Measurements from ENCODE around the gene LAMB1. TPM values are rescaled to one million over a fixed set of nuclear protein-coding genes. Genes with fewer than 3 reads are reported as not detected.

LAMB1 gene
- total and polyA plus RNA-seq, 2 of the 13 experiments (the other 11 are each of a cell fraction or from before 2014, with no cell fraction given), result 109 to 124 TPM

DNA sequence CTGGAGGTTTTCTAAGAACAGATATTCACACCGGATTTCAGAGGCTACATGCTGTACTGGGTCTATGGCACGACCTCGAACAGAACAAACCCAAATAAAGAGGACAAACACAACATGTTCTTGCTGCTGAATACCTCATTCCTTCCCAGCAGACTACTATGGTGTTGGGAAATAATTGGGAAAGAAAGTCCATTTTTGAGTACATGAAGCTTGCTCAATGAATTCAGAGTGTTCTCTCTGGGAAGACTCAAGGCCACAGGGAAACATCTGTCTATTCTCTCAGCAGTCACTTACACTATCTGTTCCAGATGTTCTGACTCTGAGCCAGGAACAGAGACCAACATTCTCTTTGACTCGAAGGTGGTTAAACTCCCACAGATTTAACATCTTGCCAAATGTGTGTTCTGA is 30.9 kb downstream of the LAMB1 start (continued):
- TF ChIP-seq, protein P1, sequence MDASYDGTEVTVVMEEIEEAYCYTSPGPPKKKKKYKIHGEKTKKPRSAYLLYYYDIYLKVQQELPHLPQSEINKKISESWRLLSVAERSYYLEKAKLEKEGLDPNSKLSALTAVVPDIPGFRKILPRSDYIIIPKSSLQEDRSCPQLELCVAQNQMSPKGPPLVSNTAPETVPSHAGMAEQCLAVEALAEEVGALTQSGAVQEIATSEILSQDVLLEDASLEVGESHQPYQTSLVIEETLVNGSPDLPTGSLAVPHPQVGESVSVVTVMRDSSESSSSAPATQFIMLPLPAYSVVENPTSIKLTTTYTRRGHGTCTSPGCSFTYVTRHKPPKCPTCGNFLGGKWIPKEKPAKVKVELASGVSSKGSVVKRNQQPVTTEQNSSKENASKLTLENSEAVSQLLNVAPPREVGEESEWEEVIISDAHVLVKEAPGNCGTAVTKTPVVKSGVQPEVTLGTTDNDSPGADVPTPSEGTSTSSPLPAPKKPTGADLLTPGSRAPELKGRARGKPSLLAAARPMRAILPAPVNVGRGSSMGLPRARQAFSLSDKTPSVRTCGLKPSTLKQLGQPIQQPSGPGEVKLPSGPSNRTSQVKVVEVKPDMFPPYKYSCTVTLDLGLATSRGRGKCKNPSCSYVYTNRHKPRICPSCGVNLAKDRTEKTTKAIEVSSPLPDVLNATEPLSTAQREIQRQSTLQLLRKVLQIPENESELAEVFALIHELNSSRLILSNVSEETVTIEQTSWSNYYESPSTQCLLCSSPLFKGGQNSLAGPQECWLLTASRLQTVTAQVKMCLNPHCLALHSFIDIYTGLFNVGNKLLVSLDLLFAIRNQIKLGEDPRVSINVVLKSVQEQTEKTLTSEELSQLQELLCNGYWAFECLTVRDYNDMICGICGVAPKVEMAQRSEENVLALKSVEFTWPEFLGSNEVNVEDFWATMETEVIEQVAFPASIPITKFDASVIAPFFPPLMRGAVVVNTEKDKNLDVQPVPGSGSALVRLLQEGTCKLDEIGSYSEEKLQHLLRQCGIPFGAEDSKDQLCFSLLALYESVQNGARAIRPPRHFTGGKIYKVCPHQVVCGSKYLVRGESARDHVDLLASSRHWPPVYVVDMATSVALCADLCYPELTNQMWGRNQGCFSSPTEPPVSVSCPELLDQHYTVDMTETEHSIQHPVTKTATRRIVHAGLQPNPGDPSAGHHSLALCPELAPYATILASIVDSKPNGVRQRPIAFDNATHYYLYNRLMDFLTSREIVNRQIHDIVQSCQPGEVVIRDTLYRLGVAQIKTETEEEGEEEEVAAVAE (CRISPR knock-in tag; IDR thresholded peaks at IDR 0.05; ENCODE audit: borderline replicate concordance), result no peak
- no peak for TF ChIP-seq TBX3 (IDR thresholded peaks at IDR 0.05; ENCODE audit: borderline replicate concordance)
- TF ChIP-seq GLI4 (CRISPR knock-in tag; IDR thresholded peaks at IDR 0.05; ENCODE audit: borderline replicate concordance), result no peak
- TF ChIP-seq, protein P2, sequence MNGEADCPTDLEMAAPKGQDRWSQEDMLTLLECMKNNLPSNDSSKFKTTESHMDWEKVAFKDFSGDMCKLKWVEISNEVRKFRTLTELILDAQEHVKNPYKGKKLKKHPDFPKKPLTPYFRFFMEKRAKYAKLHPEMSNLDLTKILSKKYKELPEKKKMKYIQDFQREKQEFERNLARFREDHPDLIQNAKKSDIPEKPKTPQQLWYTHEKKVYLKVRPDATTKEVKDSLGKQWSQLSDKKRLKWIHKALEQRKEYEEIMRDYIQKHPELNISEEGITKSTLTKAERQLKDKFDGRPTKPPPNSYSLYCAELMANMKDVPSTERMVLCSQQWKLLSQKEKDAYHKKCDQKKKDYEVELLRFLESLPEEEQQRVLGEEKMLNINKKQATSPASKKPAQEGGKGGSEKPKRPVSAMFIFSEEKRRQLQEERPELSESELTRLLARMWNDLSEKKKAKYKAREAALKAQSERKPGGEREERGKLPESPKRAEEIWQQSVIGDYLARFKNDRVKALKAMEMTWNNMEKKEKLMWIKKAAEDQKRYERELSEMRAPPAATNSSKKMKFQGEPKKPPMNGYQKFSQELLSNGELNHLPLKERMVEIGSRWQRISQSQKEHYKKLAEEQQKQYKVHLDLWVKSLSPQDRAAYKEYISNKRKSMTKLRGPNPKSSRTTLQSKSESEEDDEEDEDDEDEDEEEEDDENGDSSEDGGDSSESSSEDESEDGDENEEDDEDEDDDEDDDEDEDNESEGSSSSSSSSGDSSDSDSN (CRISPR knock-in tag; IDR thresholded peaks at IDR 0.05), result peak; percentile 33; the same call in 1 of the 2 replicates
- no peak for TF ChIP-seq ARID2 (CRISPR knock-in tag; IDR thresholded peaks at IDR 0.05; ENCODE audit: borderline replicate concordance)
- no peak for TF ChIP-seq PHF20 (CRISPR knock-in tag; IDR thresholded peaks at IDR 0.05)
- TF ChIP-seq TAF1 (CRISPR knock-in tag; IDR thresholded peaks at IDR 0.05), result no peak
- no peak for TF ChIP-seq ZNF678 (CRISPR knock-in tag; IDR thresholded peaks at IDR 0.05)
- TF ChIP-seq YY1 (IDR thresholded peaks at IDR 0.05; ENCODE audit: insufficient read depth, insufficient replicate concordance, low read depth, low read length), result no peak
- TF ChIP-seq CENPX (CRISPR knock-in tag; IDR thresholded peaks at IDR 0.05), result no peak
- TF ChIP-seq MTA1 (CRISPR knock-in tag; IDR thresholded peaks at IDR 0.05; ENCODE audit: borderline replicate concordance), result no peak; the same call in 1 of the 2 replicates
- 0 out of 2 replicates have a peak, but pooled peaks have one; percentile 36 for TF ChIP-seq TRIM24 (CRISPR knock-in tag; IDR thresholded peaks at IDR 0.05)
- TF ChIP-seq EEA1 (CRISPR knock-in tag; IDR thresholded peaks at IDR 0.05; ENCODE audit: borderline replicate concordance), result no peak
- TF ChIP-seq ISL2 (CRISPR knock-in tag; IDR thresholded peaks at IDR 0.05), result peak; percentile 81
- TF ChIP-seq ZNF510 (CRISPR knock-in tag; IDR thresholded peaks at IDR 0.05; ENCODE audit: low read depth), result no peak
- 0 out of 2 replicates have a peak, but pooled peaks have one; percentile 55 for TF ChIP-seq DPF2 (CRISPR knock-in tag; IDR thresholded peaks at IDR 0.05; ENCODE audit: borderline replicate concordance, low read depth)
- TF ChIP-seq ZBTB3 (CRISPR knock-in tag; IDR thresholded peaks at IDR 0.05; ENCODE audit: borderline replicate concordance, low read depth), result no peak
- no peak for TF ChIP-seq FLYWCH1 (CRISPR knock-in tag; IDR thresholded peaks at IDR 0.05)
- no peak for TF ChIP-seq ZNF20 (CRISPR knock-in tag; IDR thresholded peaks at IDR 0.05)
- TF ChIP-seq KDM2A (CRISPR knock-in tag; IDR thresholded peaks at IDR 0.05; ENCODE audit: borderline replicate concordance, low read depth), result no peak
- no peak for TF ChIP-seq TCF7L2 (IDR thresholded peaks at IDR 0.05; ENCODE audit: low read depth, low read length)
- no peak for TF ChIP-seq ZEB1 (IDR thresholded peaks at IDR 0.05; ENCODE audit: insufficient replicate concordance, low read depth)
- TF ChIP-seq ZNF484 (CRISPR knock-in tag; IDR thresholded peaks at IDR 0.05; ENCODE audit: borderline replicate concordance, low read depth), result no peak
- TF ChIP-seq BRD4 (CRISPR knock-in tag; IDR thresholded peaks at IDR 0.05), result no peak

Measured in HepG2 (cell line).